ENCODE results near the gene SPACA7.
A peak's percentile ranks its signal among the peaks of the same experiment; 100 is the strongest.

SPACA7 gene

GRCh38 chr13:112465251-112466131 lies 89.3 kb downstream of the SPACA7 start:
- no peak for DNase-seq (ENCODE audit: low read depth)
- no peak overlapping the region for H3K4me3 ChIP-seq (ENCODE audit: low read depth, low read length)
- no peak for TF ChIP-seq CTCF (IDR thresholded peaks at IDR 0.05; ENCODE audit: control insufficient read depth, extremely low read depth, insufficient read depth)

DNA sequence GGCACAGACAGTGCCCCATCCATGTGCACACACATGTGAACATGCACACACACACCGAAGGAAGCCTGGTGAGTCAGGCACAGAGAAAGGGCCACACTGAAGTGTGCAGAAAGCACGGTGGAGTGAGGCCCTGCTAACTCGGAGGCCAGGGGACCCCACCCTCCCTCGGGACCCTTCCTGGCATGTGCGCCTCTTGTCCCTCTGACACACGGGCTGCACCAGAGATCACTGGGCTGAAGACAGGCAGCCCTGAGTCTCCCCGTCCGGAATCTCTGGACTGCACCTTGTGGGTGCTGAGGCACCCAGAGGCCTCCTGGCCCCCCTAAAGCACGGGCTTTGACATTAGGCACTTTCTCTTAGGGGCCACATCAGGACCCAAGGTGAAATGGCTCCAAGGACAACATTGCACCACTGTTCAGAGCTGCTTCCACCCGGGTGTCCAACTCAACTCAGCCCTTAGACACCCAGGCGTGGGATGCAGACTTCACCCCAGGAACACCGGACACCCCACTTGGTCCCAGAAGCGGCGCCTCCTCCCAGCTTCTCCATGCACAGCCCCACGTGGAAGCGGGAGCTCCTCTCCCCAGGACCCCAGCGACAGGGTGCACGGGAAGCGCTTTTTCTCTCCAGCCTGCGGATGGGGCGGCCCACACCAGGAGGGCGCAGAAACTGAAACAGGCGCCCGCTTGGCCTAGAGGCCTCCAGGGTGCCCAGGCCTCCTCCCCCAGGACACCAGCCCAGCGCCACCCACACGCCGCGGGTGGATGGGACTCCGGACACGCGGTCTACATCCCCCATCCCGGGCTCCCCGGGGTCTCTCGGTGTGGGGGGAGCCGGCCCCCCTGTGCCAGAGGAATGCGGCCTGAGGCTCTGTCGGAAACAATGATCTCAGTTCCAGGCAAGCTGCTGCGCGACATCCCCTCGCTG lies 90.2 kb downstream of the SPACA7 start:
- no peak overlapping the region for H3K4me3 ChIP-seq (ENCODE audit: low read depth, low read length)
- no peak for TF ChIP-seq CTCF (IDR thresholded peaks at IDR 0.05; ENCODE audit: control insufficient read depth, extremely low read depth, insufficient read depth)
- DNase-seq (ENCODE audit: low read depth) = no peak

- H3K4me3 ChIP-seq (ENCODE audit: low read depth, low read length) = no peak overlapping the region
- no peak for TF ChIP-seq CTCF (IDR thresholded peaks at IDR 0.05; ENCODE audit: control insufficient read depth, extremely low read depth, insufficient read depth)
- DNase-seq (ENCODE audit: low read depth) = no peak
Observed at GRCh38 chr13:112467236-112467635, 91.1 kb downstream of the SPACA7 start.

DNA sequence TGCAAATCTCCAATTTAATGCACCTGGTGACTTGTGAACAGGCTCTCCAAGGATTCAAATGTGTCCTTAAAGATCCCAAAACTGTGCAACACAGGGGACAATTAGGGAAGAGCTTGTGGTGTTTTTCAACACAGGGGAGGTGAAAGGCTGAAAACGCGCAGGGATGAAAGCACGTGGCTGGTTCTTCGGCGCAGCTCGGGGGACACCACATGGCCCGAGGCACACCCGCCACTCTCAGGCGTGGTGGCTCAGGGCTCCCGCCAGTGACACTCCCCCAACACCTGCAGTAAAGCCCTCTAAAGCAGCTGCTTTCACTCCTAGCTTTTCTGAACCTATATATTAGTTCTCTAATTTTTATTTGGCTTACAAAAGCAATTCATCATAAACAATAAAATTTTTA lies 91.9 kb downstream of the SPACA7 start:
- DNase-seq (ENCODE audit: low read depth) = no peak
- TF ChIP-seq CTCF (IDR thresholded peaks at IDR 0.05; ENCODE audit: control insufficient read depth, extremely low read depth, insufficient read depth) = no peak
- no peak overlapping the region for H3K4me3 ChIP-seq (ENCODE audit: low read depth, low read length)

DNA sequence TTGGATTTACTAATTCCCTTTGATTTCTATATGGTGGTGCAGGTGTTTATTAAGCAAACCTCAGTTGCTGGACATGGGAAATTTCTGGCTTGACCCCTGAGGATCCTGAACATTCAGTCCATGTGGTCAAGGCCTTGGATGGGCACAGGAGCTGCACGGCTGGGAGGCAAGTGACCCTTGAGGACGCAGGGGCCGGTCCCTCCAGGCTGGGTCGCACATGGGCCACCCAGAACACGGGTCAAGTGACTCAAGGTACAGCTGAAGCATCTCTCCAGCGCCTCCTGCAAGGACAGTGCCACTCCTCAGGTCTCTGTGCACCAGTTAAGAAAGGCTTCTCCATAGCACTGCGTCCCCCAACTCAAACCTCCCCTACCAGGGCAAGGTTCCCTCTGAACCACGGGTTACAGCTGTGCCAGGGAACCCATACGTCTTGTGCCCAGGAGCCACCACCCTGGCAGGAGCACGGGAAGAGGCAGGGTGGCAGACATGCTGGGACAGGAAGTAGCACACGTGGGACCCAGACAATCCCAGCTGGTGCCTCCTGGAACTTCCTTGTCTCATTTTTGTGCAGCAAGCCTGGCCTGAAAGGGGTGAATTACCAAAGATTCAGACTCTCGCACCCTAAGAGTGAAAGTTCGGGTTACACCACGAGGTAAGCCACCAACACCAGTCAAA lies 93.1 kb downstream of the SPACA7 start:
- H3K4me3 ChIP-seq (ENCODE audit: low read depth, low read length) = no peak overlapping the region
- no peak for DNase-seq (ENCODE audit: low read depth)
- TF ChIP-seq CTCF (IDR thresholded peaks at IDR 0.05; ENCODE audit: control insufficient read depth, extremely low read depth, insufficient read depth) = no peak

DNA sequence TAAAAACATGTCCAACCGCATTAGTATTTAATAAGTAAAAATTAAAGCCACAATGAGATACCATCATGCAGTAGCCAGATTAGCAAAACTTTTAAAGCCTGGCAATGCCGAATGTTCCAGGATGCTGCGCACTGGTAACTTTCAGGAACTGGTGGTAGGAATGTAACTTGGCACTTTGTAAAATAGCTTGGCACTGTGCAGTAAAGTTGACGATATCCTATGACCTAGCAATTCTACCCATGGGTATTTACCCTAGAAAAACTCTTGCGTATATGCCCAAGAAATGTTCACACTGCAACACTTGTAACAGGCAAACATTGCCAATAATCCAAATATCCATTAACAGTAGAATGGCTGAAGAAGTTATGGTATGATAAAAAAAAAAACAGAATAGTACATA lies 97.7 kb downstream of the SPACA7 start:
- DNase-seq (ENCODE audit: low read depth) = no peak
- no peak overlapping the region for H3K4me3 ChIP-seq (ENCODE audit: low read depth, low read length)
- TF ChIP-seq CTCF (IDR thresholded peaks at IDR 0.05; ENCODE audit: control insufficient read depth, extremely low read depth, insufficient read depth) = 0 out of 2 replicates have a peak, but pooled peaks have one; percentile 4

All from LNCaP clone FGC (cell line).